NB4 (cell line): ENCODE data around the gene DEUP1.

Experiments used
- MYC ChIP-seq: IDR thresholded peaks from 2 replicates; pipeline ENCODE4 v1.6.1; 2011; ENCODE audit warnings: low read depth, low read length
- TF ChIP-seq, protein P1 (sequence below): IDR thresholded peaks from one replicate; pipeline ENCODE4 v1.5.1; 2012; ENCODE audit warnings: low read depth, low read length

DNA sequence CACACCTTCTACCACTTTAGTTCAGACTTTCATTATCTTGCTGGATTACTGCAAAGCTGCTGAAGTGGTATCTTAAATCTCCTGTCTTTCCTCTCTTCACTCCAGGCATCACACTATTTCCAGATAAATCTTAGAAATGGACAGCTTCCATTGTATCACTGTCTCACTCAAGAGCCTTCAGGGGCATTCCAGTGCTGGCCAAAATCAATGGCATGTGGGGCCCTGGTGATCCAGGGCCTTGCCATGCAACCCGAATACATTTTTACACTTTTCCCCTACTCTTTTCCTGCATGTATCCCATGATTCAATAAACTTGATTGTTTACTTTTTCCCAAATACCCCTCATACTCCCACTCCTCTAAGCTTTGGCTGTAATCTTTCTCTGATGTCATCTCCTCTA lies 39.4 kb upstream of the DEUP1 start:
- TF ChIP-seq, protein P1, sequence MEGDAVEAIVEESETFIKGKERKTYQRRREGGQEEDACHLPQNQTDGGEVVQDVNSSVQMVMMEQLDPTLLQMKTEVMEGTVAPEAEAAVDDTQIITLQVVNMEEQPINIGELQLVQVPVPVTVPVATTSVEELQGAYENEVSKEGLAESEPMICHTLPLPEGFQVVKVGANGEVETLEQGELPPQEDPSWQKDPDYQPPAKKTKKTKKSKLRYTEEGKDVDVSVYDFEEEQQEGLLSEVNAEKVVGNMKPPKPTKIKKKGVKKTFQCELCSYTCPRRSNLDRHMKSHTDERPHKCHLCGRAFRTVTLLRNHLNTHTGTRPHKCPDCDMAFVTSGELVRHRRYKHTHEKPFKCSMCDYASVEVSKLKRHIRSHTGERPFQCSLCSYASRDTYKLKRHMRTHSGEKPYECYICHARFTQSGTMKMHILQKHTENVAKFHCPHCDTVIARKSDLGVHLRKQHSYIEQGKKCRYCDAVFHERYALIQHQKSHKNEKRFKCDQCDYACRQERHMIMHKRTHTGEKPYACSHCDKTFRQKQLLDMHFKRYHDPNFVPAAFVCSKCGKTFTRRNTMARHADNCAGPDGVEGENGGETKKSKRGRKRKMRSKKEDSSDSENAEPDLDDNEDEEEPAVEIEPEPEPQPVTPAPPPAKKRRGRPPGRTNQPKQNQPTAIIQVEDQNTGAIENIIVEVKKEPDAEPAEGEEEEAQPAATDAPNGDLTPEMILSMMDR: no peak
- TF ChIP-seq MYC: no peak
